HG02763 (cell line): ENCODE results near the gene STAT5B.
A peak's percentile ranks its signal among the peaks of the same experiment; 100 is the strongest.

Experiments used
- ATAC-seq: cut with Tn5 transposase; IDR thresholded peaks from one replicate; pipeline ENCODE4 v1.9.1; 2021; ENCODE audit warnings: mild to moderate bottlenecking, moderate library complexity; ENCODE audit not compliant: unreplicated experiment

Gene STAT5B

DNA sequence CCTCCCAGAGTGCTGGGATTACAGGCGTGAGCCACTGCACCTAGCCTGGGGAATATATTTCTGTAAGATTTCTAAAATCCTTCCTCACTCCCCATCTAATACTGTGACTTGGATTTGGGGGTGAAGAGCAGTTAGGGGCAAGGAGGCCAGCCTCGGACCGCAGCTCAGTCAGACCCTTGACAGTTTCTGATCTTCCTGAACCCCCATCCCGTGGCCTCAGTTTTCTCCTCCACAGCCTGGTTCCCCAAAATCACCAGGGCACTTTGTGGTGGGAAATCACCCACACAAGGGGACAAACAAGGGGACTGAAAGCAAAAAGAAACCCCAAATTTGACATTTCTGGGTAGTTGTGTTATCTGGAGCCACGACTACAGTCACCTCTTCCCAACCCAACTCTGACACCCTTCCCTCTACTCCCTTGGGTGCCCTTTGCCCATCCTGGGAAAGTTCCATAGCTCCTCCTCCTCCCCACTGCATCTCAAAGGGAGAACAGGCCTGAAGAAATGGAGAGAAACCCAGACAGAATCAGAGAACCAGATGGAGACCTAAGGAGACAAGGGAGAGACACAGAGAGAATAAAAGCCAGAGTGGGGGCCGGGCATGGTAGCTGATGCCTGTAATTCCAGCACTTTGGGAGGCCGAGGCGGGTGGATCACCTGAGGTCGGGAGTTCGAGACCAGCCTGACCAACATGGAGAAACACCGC is 9.3 kb upstream of the STAT5B start:
- no peak for ATAC-seq

- ATAC-seq = no peak
Observed at GRCh38 chr17:42284566-42284965, 8.4 kb upstream of the STAT5B start.

GRCh38 chr17:42284024-42284369 is 7.8 kb upstream of the STAT5B start:
- no peak for ATAC-seq

GRCh38 chr17:42283241-42284023 is 7.2 kb upstream of the STAT5B start:
- no peak for ATAC-seq

DNA sequence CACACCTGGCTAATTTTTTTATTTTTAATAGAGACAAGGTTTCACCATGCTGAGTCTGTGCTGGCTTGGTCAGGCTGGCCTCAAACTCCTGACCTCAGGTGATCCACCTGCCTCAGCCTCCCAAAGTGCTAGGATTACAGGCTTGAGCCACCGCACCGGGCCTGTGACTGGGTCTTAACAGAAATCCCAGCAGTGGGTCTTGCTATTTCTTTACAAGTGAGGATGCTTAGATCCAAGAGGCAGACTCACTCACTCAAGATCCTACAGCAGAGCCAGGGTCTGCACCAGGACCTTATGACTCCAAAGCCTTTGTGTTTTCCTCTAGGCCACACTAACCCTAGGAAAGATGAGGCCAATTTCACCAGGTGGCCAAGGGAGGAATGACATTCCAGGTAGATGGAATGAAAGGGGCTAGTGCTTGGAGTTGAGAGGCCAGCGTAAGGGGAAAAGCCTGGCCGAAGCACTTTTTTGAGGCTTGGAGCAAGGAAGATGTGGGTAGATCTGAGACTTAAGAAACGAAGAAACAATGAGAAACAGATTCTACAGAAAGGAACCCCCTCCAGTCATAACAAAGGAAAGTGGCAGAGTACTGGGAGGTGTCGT is 6.4 kb upstream of the STAT5B start:
- no peak for ATAC-seq

- ATAC-seq = no peak
Observed at GRCh38 chr17:42281571-42282096, 5.4 kb upstream of the STAT5B start.

DNA sequence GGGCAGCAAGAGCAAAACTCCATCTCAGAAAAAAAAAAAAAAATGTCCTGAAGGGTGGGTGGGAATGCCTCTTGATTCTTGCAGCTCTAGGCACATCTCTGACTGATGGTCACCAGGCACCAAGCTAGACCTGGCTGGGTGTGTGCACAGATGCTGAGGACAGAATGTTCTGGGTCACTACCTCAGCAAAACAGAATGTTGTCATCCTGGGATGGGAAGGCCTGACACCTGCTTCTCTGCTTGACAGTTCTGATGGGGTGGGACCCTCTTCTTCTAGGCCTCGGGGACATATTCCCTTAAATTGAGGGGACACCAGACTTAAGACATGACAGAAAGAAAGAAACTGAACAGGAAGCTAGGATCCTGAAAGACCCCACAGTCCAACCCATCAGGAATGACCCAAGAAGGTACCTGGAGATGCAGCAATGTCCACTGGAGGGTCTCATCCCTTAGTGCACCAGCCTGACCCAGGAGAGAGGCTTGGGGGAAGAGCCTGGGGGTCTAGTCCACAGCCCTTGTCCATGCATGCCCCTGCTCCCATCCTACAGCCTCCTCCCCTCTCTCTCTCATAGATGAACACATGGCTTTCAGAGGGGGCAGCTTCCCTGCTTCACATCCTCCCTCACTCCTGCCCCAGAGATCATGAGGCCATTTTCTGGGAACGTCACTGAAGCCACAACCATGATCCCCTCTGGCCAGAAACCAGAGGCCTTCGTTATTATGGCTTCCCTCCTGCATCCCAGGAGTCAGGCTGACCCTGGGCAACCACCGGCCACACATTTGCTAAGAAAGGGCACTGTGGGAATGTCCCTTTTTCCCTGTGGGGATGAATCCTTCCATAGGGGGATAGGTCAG is 3.8 kb upstream of the STAT5B start:
- no peak for ATAC-seq

DNA sequence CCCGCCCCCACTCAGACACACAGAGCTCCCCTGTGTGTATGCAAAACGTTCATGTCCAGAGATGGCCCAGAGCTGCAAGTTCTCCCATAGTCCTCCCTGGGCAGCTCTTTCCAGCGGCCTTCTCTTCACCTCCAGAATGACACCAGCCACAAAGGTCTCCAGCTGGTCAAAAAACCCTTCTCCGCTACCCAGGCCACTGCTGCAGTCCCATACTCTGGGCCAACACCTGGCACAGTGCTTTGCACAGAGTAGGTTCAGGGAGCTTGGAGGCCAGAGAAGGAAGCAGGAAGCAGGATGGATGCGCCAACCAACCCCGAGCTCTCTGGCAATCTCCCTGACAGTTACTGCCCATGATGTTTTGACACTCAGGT is 1.1 kb upstream of the STAT5B start:
- no peak for ATAC-seq

- ATAC-seq = no peak
Observed at GRCh38 chr17:42276609-42277341, 584 bp upstream of the STAT5B start.

GRCh38 chr17:42275527-42276358 is 448 bp downstream of the STAT5B start:
- ATAC-seq = peak; percentile 38

- ATAC-seq = no peak
Observed at GRCh38 chr17:42274812-42275526, 1.2 kb downstream of the STAT5B start.

GRCh38 chr17:42274253-42274542 is 2.0 kb downstream of the STAT5B start:
- ATAC-seq = no peak

GRCh38 chr17:42273474-42274252 is 2.5 kb downstream of the STAT5B start:
- no peak for ATAC-seq

DNA sequence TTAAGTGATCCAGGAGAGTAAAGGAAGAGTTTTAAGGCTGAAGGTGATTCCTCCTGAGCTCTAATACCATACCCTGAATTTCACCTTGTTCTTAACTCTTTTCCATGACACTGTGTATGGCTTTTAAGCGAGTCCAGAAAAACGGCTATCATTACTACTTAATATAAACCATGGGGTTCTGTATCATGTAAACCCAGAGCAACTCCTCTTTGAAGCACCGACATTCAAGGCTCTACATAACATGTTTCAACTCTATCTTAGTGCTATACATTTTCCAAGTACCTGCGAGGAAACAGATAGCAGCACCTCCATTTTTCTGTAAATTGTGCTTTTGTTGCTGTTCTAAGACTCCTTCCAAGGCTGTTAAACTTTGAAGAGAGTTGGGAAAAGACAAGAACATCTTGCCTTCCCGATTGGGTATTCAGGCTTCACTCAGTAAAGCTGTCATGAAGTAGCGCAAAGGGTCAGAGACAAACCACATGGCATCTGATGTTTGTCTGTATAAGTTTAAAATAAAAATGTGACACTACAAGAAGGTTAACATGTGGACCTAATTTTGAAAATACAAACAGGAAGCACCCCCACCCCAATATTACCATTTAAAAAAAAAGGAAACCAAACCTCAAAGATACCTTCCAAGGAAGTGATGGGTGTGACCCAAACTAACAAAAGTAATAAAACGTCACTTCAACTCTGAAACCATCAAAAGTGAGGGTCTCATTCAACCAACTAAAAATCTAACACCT is 3.9 kb downstream of the STAT5B start:
- ATAC-seq = no peak

- ATAC-seq = no peak
Observed at GRCh38 chr17:42271779-42272035, 4.5 kb downstream of the STAT5B start.

DNA sequence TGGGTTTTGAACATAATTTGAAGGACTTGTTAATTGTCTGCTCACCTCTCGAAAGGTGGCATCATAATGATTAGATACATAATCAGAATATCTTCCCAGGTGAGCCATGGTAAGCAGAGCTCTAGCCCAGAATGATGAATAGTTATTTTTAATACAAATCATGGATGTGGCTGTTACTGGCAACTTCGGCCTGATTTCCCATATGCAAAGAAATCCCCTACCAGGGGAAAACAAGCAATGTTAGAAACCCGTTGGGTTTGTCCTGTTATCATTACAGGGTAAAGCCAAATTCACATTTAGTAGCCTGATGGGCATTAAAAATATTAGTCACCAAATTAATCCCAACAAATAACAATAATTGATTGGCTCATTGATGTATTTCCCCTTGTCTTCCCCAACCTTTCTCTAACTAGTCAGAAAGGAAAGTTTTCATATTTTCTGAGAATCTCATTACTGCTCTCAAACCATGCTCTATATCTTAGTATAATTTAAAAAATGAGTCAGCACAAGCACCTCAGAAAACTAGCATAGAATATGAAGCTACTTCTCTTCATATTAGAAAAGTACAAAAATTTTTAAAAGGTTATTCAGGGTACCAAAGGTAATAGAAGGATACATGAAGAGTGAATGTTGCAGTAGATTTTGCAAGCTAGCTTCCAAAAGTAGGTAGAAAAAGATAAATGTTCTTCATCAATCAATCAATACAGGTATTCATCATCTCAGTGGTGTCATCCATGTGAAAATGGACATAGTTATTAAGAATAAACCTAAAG is 5.0 kb downstream of the STAT5B start:
- no peak for ATAC-seq

GRCh38 chr17:42270596-42270995 is 5.6 kb downstream of the STAT5B start:
- ATAC-seq = no peak
